ENCODE results near the gene HDDC3.
A peak's percentile ranks its signal among the peaks of the same experiment; 100 is the strongest.

The HDDC3 gene, protein sequence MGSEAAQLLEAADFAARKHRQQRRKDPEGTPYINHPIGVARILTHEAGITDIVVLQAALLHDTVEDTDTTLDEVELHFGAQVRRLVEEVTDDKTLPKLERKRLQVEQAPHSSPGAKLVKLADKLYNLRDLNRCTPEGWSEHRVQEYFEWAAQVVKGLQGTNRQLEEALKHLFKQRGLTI

DNA sequence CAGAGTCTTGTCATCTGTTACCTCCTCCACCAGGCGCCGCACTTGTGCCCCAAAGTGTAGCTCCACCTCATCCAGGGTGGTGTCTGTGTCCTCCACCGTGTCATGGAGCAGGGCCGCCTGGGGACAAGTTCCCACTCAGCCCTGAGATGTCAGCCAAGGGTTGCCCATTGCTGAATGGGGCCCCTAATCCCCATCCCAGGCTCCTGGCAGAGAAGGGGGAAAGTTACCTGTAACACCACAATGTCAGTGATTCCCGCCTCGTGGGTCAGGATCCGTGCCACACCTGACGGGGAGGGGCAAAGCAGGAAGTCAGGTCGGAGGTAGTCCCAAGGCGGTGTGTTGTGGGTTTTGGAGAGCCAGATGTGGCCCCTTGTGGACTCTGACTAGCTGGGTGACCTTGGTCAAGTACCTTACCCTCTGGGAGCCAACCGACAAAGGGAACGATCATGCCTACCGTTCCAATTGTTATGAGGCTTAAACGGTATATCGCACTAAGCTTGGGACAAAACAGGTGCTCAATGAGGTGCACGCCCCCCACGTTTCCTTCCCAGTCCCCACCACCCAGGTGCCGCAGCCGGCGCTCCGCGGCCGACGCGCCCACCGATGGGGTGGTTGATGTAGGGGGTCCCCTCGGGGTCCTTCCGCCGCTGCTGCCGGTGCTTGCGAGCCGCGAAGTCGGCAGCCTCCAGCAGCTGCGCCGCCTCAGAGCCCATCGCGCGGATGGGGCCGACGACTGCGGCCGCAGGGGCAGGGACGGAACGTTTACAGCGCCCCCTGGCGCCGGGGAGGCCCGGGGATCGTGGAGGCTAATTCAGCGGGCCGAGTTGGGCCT is at the start of gene HDDC3:
Gene HDDC3, minus strand, starts transcription at position 722 of the 832 bp plus-strand sequence. Its CDS starts 9 bp downstream, at position 713.
- peak; percentile 91 for DNase-seq

DNA sequence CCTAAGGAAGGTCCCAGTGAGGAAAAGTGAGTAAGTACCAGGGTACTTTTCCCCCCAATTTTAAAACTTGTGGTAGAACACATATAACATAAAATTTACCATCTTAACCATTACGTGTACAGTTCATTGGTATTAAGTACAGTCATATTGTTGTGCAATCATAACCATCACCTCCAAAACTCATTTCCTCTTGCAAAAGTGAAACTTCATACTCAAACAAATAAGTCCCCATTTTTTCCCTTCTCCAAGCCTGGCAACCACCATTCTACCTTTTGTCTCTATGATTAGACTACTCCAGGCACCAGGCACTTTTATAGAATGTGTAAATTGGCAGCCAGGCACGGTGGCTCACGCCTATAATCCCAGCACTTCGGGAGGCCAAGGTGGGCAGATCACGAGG is 49.8 kb upstream of the HDDC3 start:
- no peak for DNase-seq

DNA sequence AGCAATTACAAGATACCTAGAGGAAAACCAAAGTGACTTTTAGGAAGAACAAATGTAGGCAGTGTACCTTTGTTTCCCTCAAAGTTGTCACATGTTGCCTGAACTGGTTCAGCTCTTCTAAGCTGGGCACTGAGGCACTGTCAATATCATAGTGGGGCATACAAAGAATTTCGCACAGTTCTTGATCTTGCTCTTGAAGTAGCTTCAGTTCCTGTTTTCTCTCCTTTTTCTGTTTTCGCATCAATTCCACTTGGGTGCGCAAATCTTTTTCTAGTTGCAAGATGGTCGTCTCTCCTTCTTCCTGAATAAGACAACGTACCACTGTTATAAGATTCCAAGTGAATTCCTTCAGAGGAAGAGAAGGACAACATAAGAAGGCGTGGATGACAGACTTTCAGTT is 49.3 kb upstream of the HDDC3 start:
- DNase-seq = no peak

DNA sequence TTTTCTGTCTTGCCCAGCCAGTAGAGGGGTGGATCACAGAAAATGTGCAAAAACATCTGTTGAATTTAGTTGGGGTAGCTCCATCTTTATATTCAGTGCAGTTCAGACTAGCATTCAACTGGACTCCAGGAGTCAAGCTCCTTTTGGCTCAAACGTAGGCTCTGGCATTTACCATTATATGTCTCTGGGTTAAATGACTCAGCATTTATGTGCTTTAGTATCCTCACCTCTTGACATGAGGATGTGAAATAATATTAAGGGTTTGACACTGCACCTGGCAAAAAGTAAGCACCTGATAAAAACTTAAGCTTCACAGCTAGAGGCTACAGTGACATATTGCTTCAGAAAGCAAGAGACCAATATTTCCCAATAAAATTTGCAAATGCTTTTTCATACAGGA is 47.2 kb upstream of the HDDC3 start:
- no peak for DNase-seq

DNA sequence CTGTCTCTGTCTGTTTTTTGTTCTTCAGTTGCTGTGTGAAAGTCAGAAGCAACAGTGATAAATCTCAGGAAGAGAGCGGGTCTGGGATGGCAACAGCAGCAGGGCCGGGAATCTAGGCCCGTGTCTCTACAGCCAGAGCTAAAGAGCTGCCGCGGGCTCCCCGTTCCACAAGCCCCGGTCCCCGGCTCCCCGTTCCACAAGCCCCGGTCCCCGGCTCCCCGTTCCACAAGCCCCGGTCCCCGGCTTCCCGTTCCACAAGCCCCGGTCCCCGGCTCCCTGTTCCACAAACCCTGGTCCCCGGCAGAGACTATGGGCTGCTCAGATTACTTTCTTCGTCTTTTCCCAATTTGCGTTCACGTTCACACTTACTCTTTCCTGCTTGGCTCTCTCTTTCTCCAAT is 41.9 kb upstream of the HDDC3 start:
- no peak for DNase-seq

DNA sequence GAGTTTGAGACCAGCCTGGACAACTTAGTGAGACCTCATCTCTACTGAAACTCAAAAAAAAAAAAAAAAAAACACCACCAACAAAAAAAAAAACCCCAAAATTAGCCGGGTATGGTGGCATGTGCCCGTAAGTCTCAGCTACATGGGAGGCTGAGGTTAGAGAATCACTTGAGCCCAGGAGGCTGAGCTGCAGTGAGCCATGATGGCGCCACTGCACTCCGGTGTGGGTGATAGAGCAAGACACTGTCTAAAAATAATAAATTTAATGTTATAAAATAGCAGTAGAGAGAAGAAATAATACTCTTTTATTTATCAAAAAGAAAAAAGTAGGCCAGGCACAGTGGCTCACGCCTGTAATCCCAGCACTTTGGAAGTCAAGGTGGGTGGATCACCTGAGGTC is 39.8 kb upstream of the HDDC3 start:
- no peak for DNase-seq

DNA sequence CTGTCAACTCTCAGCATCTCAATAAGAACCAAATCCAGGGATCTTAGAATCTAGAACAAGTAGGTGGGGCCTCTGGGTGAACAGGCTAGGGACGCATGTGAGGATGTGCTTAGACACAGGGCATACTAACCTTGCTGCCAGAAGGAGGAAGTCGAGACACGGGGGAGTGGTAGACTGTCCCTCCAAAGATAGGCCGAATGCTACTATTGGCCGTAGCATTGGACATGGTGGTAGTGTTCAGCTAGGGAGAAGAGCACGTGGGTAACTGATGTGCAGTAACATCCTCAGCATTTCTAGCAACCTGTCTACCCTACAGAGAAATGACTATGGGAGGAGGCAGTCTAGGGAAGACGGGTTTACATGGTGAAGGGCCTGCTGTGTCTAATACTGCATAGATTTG is 37.9 kb upstream of the HDDC3 start:
- DNase-seq = no peak

DNA sequence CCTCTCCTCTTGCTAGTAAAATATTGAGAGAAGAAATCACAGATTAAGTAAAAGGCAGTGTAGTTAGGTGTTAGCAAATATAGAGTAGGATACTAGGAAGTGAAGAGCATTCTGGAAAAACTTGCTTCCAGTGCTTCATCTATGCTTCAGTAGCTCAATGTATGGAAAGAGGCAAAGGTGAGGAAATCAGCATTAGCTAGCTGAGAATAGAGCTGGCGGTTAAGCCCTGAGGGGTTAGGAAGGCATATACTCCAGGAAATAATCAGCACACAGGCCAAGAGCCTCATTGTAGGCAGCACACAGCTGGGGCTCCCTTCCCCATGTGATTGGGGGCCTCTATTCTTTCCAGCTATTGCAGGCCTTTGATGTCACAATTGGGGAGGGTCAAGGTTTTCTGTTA is 36.1 kb upstream of the HDDC3 start:
- DNase-seq = no peak

DNA sequence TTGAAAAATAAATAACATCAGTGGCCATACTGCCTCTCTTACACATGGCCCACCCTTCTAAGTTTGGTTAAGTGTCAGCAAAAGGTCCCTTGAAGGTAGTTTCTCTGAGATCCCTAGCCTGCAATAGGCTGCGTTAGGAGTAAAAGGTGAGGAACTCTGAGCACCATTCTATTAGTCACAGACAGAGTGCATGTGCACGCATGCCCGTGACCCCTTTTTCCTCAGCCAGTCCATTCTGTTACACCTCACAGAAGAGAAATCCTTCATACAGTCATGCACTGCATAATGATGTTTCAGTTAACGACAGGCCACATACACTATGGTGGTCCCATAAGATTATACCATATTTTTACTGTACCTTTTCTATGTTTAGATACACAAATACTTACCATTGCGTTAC is 34.9 kb upstream of the HDDC3 start:
- DNase-seq = no peak

DNA sequence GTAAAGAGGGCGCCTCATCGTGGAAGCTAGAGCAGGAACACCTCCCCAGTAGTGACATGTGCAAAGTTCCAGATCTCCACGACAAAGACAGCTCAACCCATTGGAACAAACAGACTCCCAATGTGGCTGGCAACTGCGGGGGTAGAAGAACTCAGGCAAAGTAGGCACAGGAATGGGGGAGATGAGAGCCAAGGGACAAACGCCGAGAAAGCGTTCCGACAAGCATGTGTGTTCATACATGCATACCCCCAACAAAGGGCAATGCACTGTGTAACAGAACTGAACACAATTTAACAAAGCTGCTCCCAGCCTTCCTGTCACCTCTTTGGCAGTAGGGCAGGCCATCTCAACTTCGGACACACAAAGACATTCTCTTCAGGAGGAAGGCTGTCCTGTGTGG is 33.9 kb upstream of the HDDC3 start:
- DNase-seq = no peak

DNA sequence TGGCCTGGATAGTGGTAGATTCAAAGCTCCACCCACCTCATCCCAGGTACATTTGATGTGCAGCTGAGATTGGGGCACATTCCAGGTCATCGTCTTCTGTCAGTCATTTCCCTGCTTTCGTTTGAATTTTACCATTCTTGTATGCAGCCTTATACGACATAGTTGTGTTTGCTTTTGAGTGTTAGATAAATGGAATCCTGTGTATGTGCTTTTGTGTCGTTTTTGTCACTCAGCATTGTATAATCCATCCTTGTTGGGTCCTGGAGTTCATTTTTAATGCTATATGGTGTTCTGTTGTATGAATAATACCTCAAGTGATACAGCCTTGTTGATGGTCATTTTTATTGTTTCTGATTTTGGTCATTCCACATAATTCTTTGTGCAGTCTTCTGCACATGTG is 29.7 kb upstream of the HDDC3 start:
- no peak for DNase-seq

DNA sequence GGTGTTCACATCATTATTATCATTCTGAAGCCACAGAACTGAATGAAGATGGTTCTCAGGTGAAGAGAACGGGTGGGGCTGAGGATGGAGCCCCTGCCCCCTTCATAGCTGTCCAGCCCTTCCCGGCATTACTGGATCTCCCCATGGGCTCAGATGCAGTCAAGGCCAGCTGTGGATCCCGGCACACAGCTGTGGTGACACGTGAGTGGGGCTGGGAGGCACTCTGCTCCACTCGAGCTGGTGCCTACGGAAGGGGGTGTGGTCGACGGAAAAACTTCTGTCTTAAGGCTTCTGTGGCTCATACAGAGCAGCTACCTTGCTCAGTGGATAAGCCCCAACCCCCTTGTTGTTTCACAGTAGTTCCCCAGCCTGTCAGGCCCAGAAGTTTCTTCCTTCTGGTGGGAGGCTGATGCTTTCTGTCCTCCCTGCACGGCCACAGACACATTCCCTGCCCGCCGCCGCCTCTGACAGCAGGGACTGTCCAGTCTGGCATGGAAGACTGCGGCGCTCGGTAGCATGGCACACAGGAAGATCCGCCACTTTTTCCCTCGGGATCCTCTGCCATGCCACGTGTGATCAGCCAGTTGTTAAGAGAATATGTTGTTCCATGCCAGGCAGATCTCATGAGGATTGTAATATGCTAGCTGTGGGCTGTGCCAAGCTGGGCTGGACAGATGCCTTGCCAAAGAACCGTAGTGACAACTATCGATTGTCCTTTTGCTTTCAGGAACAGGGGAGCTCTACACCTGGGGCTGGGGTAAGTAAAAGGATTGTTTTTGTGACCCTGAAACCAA is 28.1 kb upstream of the HDDC3 start:
- no peak for DNase-seq

DNA sequence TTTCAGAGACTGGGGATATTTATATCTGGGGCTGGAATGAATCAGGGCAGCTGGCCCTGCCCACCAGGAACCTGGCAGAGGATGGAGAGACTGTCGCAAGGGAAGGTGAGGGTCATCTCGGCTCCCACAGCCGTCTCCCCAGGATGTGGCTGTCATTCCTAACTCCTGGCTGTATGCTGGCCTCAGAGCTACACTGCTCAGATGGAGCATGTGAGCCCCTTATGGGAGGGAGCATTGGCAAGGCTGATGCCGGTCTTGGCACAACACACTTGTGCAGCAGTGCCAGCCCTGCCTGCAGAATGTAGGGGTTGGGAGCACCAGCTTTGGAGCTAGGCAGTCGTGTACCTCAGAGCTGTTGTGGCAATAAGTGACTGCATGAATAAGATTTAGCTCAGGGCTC is 27.5 kb upstream of the HDDC3 start:
- no peak for DNase-seq

DNA sequence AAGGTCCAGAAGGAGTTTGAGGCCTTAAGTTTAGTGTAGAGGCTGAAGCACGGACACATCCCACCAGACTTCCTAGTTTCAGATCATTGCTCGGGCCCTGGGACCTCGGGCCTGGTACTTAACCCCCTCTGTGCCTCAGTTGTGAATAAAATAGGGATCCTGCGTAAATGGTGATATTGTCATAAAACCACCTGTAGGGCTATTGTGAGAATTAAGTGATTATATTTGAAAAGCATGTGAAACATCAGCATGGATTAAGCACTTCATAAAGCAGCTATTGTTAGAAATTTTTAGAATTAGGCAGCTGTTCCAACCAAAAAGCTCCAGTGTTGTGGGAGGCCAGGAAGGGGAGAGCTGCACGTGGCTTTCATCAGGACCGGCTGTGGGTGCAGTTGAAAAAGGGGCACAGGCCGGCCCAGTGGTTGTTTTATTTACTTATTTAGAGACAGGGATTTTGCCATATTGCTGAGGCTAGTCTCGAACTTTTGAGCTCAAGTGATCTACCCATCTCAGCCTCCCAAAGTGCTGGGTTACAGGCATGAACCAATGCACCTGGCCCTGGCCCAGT is 26.8 kb upstream of the HDDC3 start:
- no peak for DNase-seq

DNA sequence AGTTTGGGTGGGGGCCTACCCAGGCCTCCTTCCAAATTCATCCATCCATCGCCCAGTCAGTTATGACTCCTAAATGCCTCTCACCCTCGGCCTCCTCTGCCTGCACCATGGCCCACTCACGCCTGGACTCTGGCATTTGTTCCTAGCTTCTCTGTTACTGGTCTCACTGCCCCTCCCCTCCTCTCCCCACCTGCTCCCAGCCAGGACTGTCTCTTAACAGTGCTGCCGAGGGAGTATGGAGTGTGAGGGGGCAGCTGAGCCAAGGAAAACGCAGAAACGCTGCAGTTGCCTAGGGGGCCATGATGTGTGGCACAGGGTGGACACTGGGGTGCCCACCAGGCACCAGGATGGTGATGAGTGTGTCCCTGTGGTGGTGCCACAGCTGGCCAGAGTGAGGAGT is 25.4 kb upstream of the HDDC3 start:
- DNase-seq = no peak

DNA sequence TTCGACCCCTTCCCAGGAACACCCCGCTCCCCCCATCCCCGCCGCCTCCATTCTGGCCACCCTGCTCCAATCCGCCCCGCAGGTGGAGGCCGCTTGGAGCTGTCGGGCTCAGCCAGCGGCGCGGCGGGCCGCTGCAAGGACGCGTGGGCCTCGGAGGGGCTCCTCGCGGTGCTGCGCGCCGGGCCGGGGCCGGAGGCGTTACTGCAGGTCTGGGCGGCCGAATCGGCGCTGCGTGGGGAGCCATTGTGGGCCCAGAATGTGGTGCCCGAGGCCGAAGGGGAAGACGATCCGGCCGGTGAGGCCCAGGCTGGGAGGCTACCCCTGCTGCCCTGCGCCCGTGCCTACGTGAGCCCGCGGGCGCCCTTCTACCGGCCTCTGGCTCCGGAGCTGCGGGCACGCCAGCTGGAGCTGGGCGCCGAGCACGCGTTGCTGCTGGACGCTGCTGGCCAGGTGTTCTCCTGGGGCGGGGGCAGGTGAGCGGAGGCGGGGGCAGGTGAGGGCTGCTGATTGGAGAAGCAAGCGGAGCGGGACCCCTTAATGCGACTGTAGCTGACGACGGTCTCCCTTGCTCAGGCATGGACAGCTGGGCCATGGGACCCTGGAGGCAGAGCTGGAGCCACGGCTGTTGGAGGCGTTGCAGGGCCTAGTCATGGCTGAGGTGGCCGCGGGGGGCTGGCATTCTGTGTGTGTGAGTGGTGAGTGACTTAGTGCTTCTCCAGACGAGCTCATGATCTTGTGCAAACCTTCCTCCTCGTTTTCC is 24.9 kb upstream of the HDDC3 start:
- no peak for DNase-seq

DNA sequence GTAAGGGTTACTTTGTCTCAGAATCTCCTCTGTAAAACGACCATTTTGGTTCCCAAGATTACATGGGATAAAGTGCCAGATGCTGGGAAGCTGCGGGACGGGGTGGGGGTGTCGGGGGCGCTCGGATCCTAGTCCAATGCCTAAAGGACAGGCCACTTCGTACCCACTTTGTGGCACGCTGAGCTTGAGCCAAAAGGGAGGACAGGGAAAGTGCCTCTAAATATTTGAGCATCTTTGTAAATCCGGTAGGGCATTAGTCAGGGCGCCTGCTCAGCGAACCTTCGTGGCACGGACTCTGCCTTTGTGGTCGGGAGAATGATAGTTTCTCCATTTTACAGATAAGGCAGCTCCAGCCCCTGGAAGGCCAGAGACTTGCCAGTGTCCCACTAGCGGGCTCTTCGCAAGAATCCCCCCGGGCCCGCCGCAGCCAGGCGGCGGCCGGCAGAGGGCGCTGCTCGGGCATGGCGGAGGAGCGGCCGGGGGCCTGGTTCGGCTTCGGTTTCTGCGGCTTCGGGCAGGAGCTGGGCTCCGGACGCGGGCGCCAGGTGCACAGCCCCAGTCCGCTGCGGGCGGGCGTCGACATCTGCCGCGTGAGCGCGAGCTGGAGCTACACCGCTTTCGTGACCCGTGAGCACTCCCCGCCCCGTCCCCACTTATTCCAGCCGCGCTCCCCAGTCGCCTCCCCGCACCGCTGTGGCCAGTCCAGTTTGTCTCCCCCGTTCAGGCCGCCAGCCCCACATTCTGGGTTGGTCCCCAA is 24.1 kb upstream of the HDDC3 start:
- peak; percentile 67 for DNase-seq

DNA sequence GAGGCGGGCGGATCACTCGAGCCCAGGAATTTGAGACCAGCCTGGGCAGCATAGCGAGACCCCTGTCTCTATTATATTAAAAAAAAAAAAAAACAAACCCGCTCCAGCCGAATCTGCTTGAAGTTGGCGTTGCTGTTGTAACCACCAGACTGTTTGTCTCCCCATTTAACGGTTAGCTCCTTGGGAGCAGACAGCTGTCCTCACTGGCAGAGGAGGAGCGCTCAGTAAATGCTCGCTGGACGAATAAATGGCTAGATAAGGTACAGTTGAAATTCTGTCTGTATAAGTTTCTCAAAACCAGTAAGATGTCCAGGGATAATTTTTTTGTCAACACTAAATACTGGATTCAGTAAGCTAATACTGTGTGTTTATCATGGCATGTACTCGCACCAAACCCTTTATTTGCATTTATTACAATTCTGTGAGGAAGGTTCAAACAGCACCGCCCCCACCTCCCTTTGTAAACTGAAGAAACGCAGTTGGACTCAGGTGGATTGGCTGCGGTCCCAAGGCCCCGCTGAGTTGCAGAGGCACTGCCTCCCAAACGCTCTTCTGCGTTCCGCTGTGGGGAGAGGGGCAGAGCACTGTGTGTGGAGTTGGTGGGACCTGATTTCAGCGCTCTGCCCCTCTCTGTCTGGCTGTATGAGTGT is 23.4 kb upstream of the HDDC3 start:
- no peak for DNase-seq

DNA sequence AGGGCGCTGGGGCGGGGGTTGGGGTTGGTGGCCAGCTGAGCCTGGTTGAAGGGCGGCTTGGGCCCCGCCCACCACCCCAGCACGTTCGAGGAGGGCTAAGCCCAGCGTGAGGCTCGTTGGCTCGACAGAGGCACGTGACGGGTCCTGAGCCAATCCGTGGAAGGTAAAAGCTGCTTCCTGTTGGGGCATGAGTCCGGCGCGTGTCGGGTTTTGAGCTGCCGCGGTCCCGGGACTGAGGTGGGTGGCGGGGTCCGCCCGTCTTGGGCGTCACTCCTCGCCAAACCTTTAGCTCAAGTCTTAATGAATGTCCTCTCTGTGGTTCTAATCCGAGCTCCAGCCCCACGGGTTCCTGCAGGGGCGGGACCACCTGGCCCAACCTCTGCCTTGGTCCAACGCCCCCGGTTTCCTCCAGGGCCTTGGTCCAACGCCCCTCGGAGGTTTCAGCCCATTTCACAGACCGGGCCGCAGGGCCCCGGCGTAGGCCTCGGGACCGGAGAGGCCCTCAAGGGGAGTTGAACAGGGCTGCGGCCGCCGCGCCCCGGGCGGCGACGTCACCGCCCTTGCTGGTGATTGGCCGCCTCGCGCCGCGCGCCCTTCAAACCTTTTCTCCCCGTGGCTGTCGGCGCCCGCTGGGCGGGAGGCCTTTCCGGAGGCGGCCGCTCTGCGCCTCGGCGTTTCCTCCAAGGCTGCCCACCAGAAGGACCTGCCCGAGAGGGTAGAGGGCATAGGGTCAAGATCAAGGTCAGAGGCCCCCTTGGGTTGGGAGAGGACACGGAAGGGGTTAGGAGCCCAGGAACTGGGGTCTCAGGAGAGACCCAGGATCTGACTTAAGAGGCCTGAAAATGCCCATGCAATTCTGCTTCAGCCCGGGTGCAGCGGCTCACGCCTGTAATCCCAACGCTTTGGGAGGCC is 22.6 kb upstream of the HDDC3 start, which contains the start of gene RCCD1:
Gene RCCD1, plus strand, starts transcription at position 173 of the 912 bp plus-strand sequence. CDS start 1,851 bp downstream, outside the sequence.
- peak; percentile 89 for DNase-seq
